ENCODE results near the gene HNRNPF.

Gene HNRNPF

GRCh38 chr10:43421201-43421507, 12.2 kb upstream of the HNRNPF start:
- DNase-seq: no peak

- DNase-seq: peak; percentile 6
Observed at GRCh38 chr10:43420369-43421200, 11.6 kb upstream of the HNRNPF start.

GRCh38 chr10:43419997-43420368, 11.0 kb upstream of the HNRNPF start:
- DNase-seq: no peak

- DNase-seq: no peak
Observed at GRCh38 chr10:43417950-43418768, 9.2 kb upstream of the HNRNPF start.

GRCh38 chr10:43415544-43415943, 6.6 kb upstream of the HNRNPF start:
- no peak for DNase-seq

- DNase-seq: no peak
Observed at GRCh38 chr10:43411536-43411935, 2.5 kb upstream of the HNRNPF start.

GRCh38 chr10:43410345-43410744, 1.4 kb upstream of the HNRNPF start:
- DNase-seq: no peak

GRCh38 chr10:43409385-43410109, 561 bp upstream of the HNRNPF start:
- DNase-seq: no peak

GRCh38 chr10:43408331-43408709, 666 bp downstream of the HNRNPF start:
- DNase-seq: no peak

GRCh38 chr10:43407576-43408330, 1.2 kb downstream of the HNRNPF start:
- DNase-seq: peak; percentile 47

- DNase-seq: no peak
Observed at GRCh38 chr10:43407148-43407575, 1.8 kb downstream of the HNRNPF start.

- DNase-seq: no peak
Observed at GRCh38 chr10:43404704-43405084, 4.3 kb downstream of the HNRNPF start.

GRCh38 chr10:43403911-43404703, 4.9 kb downstream of the HNRNPF start:
- DNase-seq: no peak

- DNase-seq: no peak
Observed at GRCh38 chr10:43402880-43403452, 6.0 kb downstream of the HNRNPF start.

GRCh38 chr10:43402176-43402575, 6.8 kb downstream of the HNRNPF start:
- DNase-seq: no peak

GRCh38 chr10:43401627-43402026, 7.4 kb downstream of the HNRNPF start:
- no peak for DNase-seq

GRCh38 chr10:43399320-43400310, 9.4 kb downstream of the HNRNPF start:
- no peak for DNase-seq

GRCh38 chr10:43398939-43399319, 10.1 kb downstream of the HNRNPF start:
- no peak for DNase-seq

- DNase-seq: peak; percentile 52
Observed at GRCh38 chr10:43396928-43397624, 11.9 kb downstream of the HNRNPF start.
